SK-N-MC (cell line): ENCODE measurements around the gene PEX5L.
A peak's percentile ranks its signal among the peaks of the same experiment; 100 is the strongest.

Experiments used
- DNase-seq: peaks from one replicate; pipeline ENCODE4 v3.0.0-alpha.2; 2011; ENCODE audit warnings: low read depth, low spot score
- H3K27ac ChIP-seq: fragments of 200-600 bp; sonication (generic); 2 replicates; pipeline ENCODE4 v1.5.1; 2016; ENCODE audit warnings: mixed run types
- H3K36me3 ChIP-seq: fragments of 200-600 bp; sonication (generic); 2 replicates; pipeline ENCODE4 v1.6.1; 2017; ENCODE audit warnings: antibody characterized with exemption, low read length, mixed read lengths; ENCODE audit not compliant: insufficient read depth
- H3K4me3 ChIP-seq: fragments of 200-600 bp; sonication (generic); 2 replicates; pipeline ENCODE4 v1.5.1; 2016
- H3K9ac ChIP-seq: fragments of 200-600 bp; sonication (generic); 2 replicates; pipeline ENCODE4 v1.8.0; 2017; ENCODE audit warnings: mixed run types, mixed read lengths; ENCODE audit not compliant: insufficient read length
- H3K9me3 ChIP-seq: fragments of 200-600 bp; sonication (generic); 2 replicates; pipeline ENCODE4 v1.6.1; 2017; ENCODE audit warnings: low read depth, mild to moderate bottlenecking, antibody characterized with exemption, low read length, moderate library complexity, mixed read lengths
- EZH2 ChIP-seq: fragments of 200-600 bp; sonication (generic); IDR thresholded peaks from one replicate; pipeline ENCODE4 v1.6.1; 2017; ENCODE audit warnings: antibody characterized with exemption
- FOXP2 ChIP-seq: optimal IDR thresholded peaks from 2 replicates; pipeline ENCODE3; 2011; ENCODE audit warnings: mild to moderate bottlenecking, moderate library complexity; ENCODE audit not compliant: insufficient read depth; ENCODE audit errors: extremely low read length, control extremely low read depth
- POLR2AphosphoS5 ChIP-seq: IDR thresholded peaks from 2 replicates; pipeline ENCODE4 v1.6.1; 2012; ENCODE audit warnings: mild to moderate bottlenecking, low read depth, low read length, borderline replicate concordance

PEX5L gene

DNA sequence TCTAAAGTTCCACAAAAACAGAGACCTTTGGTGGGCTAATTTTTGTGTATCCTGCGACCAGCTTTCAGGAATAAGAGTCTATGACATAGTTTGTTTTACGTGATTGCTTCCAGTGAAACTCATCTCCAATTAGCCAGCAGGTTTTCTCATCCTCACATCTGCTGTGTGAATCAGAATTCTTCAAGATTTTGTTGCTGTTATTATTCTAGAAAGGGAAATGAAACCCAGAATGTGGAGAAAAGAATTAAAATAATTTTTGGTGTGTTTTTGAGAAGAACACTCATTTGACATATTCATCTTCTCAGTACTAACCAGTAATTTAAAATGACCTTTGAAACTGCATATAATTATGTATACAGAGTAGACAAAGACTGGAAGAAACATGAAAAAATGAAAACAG lies 208.0 kb downstream of the PEX5L start:
- H3K36me3 ChIP-seq, result no peaks in the 10 kb centered on the region
- H3K9me3 ChIP-seq, result no peaks in the 10 kb centered on the region
- no peak overlapping the region for H3K4me3 ChIP-seq
- TF ChIP-seq POLR2AphosphoS5 (no peak), EZH2 (no peak), FOXP2 (no peak)
- DNase-seq, result no peak
- no peak overlapping the region for H3K27ac ChIP-seq
- no peak overlapping the region for H3K9ac ChIP-seq

GRCh38 chr3:179826247-179826637 lies 210.5 kb downstream of the PEX5L start:
- Histone ChIP-seq H3K27ac (no peak overlapping the region), H3K4me3 (no peak overlapping the region), H3K9ac (no peak overlapping the region), H3K9me3 (no peaks in the 10 kb centered on the region), H3K36me3 (no peaks in the 10 kb centered on the region)
- TF ChIP-seq POLR2AphosphoS5, result no peak
- DNase-seq, result no peak

DNA sequence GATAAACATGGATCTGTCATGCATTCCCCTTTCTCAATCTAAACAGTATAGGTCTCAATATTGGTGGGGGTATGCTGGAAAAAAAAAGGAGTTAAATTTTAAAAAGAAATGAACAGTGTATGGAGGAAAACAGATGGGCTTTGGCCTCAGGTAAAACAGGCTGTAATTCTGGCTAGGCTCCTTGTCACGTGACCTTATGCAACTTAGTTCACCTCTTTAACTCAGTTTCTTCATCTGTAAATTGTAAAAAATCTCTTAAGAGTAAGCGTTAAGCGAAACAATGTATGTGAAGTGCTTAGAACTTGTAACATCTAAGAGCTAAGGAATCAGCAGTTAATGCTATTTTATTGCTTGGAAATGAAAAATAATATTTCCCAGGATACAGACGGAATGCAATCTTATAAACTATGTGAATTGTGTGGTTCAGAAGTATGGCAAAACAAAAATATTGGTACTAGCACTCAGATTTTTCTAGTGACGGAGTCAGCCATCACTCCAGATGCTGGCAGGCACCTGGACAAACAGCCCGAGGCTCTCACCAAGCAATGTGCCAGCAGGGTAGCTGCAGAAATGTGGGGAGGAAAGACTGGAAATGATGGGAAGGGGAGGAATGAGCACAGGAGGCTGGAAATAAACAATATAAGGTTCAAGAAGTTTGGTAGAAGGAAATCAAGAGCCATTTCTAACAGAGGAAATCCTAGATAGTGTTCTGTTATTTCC lies 211.1 kb downstream of the PEX5L start:
- TF ChIP-seq EZH2 (no peak), POLR2AphosphoS5 (no peak)
- no peaks in the 10 kb centered on the region for H3K36me3 ChIP-seq
- H3K4me3 ChIP-seq, result no peak overlapping the region
- no peak overlapping the region for H3K27ac ChIP-seq
- no peak for DNase-seq
- no peaks in the 10 kb centered on the region for H3K9me3 ChIP-seq
- no peak overlapping the region for H3K9ac ChIP-seq

GRCh38 chr3:179822296-179822695 lies 214.4 kb downstream of the PEX5L start:
- no peak for TF ChIP-seq POLR2AphosphoS5
- no peak for TF ChIP-seq EZH2
- no peak for TF ChIP-seq FOXP2
- Histone ChIP-seq H3K4me3 (no peak overlapping the region), H3K9ac (no peak overlapping the region), H3K36me3 (no peaks in the 10 kb centered on the region), H3K9me3 (no peaks in the 10 kb centered on the region), H3K27ac (no peak overlapping the region)
- no peak for DNase-seq

GRCh38 chr3:179819379-179819778 lies 217.4 kb downstream of the PEX5L start:
- no peaks in the 10 kb centered on the region for H3K9me3 ChIP-seq
- TF ChIP-seq POLR2AphosphoS5, result no peak
- no peak for TF ChIP-seq EZH2
- no peak for TF ChIP-seq FOXP2
- H3K36me3 ChIP-seq, result no peaks in the 10 kb centered on the region
- H3K4me3 ChIP-seq, result no peak overlapping the region
- no peak overlapping the region for H3K9ac ChIP-seq
- DNase-seq, result no peak
- H3K27ac ChIP-seq, result no peak overlapping the region

- H3K27ac ChIP-seq, result no peak overlapping the region
- no peak overlapping the region for H3K9ac ChIP-seq
- DNase-seq, result no peak
- H3K4me3 ChIP-seq, result no peak overlapping the region
- TF ChIP-seq EZH2 (no peak), FOXP2 (no peak), POLR2AphosphoS5 (no peak)
- H3K9me3 ChIP-seq, result no peaks in the 10 kb centered on the region
- no peaks in the 10 kb centered on the region for H3K36me3 ChIP-seq
These were observed 224.7 kb downstream of the PEX5L start for GRCh38 chr3:179812096-179812382.

- H3K27ac ChIP-seq, result no peak overlapping the region
- H3K36me3 ChIP-seq, result no peaks in the 10 kb centered on the region
- H3K4me3 ChIP-seq, result no peak overlapping the region
- no peak overlapping the region for H3K9ac ChIP-seq
- no peaks in the 10 kb centered on the region for H3K9me3 ChIP-seq
- TF ChIP-seq POLR2AphosphoS5 (no peak), FOXP2 (no peak), EZH2 (no peak)
- DNase-seq, result peak; percentile 47
These were observed 225.2 kb downstream of the PEX5L start for GRCh38 chr3:179811321-179812095.

DNA sequence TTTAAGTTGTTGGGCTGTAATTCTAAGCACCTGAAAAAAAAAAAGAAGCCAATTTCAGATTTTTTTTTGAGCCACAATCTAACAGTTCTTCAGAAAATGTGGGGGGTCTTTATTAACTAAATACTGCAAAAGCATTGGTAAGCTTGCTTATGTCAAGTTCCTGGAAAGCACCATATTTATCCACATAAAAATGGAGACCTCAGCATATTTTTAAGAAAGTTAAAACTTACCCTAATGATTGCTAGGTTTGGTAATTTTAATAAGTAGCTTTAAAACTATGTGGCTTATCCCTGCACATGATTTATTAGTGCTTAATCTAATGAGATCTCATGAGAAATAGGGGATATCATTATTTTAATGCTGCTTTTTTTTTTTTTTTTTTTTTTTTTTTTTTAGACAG lies 227.1 kb downstream of the PEX5L start:
- no peaks in the 10 kb centered on the region for H3K9me3 ChIP-seq

GRCh38 chr3:179807588-179807987 lies 229.1 kb downstream of the PEX5L start:
- no peaks in the 10 kb centered on the region for H3K36me3 ChIP-seq
- H3K4me3 ChIP-seq, result no peak overlapping the region
- TF ChIP-seq FOXP2, result no peak
- TF ChIP-seq EZH2, result no peak
- no peak for TF ChIP-seq POLR2AphosphoS5
- no peak overlapping the region for H3K27ac ChIP-seq
- no peaks in the 10 kb centered on the region for H3K9me3 ChIP-seq
- no peak overlapping the region for H3K9ac ChIP-seq
- DNase-seq, result no peak

More for the DNA sequence above, 227.1 kb downstream of the PEX5L start:
- Histone ChIP-seq H3K27ac (no peak overlapping the region), H3K9ac (no peak overlapping the region), H3K4me3 (no peak overlapping the region), H3K36me3 (no peaks in the 10 kb centered on the region)
- no peak for DNase-seq
- no peak for TF ChIP-seq FOXP2
- TF ChIP-seq EZH2, result no peak
